Endothelial cell of umbilical vein (primary cell): ENCODE data around the gene CPNE9.

Source experiments
- EZH2 ChIP-seq: IDR thresholded peaks from 2 replicates; pipeline ENCODE4 v1.6.1; 2012; ENCODE audit warnings: borderline replicate concordance, low read depth, mild to moderate bottlenecking, moderate library complexity, low read length, inconsistent platforms; ENCODE audit not compliant: severe bottlenecking
- TF ChIP-seq, protein P1 (sequence below), 2 donors: IDR thresholded peaks; 1 replicate in 1 of 2; 2 replicates in 1 of 2; pipeline ENCODE4 v1.5.1; 2011; ENCODE audit warnings: low read length in 2 of 2, mild to moderate bottlenecking in 2 of 2, moderate library complexity in 2 of 2, control low read depth in 1 of 2, inconsistent platforms in 1 of 2, low read depth in 1 of 2; ENCODE audit not compliant: insufficient read depth in 1 of 2; ENCODE audit errors: extremely low read depth in 1 of 2

GRCh38 chr3:9745521-9745920, 41.9 kb downstream of the CPNE9 start:
- TF ChIP-seq, protein P1, sequence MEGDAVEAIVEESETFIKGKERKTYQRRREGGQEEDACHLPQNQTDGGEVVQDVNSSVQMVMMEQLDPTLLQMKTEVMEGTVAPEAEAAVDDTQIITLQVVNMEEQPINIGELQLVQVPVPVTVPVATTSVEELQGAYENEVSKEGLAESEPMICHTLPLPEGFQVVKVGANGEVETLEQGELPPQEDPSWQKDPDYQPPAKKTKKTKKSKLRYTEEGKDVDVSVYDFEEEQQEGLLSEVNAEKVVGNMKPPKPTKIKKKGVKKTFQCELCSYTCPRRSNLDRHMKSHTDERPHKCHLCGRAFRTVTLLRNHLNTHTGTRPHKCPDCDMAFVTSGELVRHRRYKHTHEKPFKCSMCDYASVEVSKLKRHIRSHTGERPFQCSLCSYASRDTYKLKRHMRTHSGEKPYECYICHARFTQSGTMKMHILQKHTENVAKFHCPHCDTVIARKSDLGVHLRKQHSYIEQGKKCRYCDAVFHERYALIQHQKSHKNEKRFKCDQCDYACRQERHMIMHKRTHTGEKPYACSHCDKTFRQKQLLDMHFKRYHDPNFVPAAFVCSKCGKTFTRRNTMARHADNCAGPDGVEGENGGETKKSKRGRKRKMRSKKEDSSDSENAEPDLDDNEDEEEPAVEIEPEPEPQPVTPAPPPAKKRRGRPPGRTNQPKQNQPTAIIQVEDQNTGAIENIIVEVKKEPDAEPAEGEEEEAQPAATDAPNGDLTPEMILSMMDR (IDR thresholded peaks at IDR 0.05; ENCODE audit: extremely low read depth in 1 of 2, insufficient read depth in 1 of 2, low read depth in 1 of 2, low read length in 2 of 2) = no peak
- no peak for TF ChIP-seq EZH2
